D721Med (cell line): ENCODE measurements around the gene GBF1.

Experiments
- DNase-seq: peaks from one replicate; pipeline ENCODE4 v3.0.0; 2011; ENCODE audit warnings: low spot score; ENCODE audit not compliant: insufficient read length
- FAIRE-seq: peaks from 2 replicates; lab custom pipeline; 2011; peaks lifted over from hg19 to GRCh38; lab: Jason Lieb, UNC
- TF ChIP-seq, protein P1 (sequence below): IDR thresholded peaks from 2 replicates; pipeline ENCODE4 v1.5.1; 2012; ENCODE audit warnings: mild to moderate bottlenecking, control low read depth; ENCODE audit not compliant: insufficient read depth; ENCODE audit errors: missing control alignments

The GBF1 gene

DNA sequence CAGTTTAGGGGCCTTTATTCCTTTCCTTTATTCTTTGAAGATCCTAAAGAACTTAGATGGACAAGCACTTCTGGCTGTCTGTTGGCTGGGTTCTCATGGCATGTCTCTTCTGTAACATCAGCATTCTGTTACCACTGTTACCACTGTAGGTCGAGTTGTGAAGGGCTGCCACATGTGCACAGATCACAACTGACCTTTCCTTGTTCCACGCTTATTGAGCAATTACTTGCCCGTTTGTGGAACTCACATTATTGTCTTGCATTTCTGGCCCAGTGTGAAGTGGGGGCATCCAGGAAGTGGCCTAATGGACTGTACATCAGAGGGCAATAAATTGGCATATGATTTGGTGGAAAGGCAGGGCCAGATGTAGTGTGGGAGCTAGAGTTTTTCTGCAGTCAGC lies 23.7 kb downstream of the GBF1 start:
- no peak for DNase-seq
- TF ChIP-seq, protein P1, sequence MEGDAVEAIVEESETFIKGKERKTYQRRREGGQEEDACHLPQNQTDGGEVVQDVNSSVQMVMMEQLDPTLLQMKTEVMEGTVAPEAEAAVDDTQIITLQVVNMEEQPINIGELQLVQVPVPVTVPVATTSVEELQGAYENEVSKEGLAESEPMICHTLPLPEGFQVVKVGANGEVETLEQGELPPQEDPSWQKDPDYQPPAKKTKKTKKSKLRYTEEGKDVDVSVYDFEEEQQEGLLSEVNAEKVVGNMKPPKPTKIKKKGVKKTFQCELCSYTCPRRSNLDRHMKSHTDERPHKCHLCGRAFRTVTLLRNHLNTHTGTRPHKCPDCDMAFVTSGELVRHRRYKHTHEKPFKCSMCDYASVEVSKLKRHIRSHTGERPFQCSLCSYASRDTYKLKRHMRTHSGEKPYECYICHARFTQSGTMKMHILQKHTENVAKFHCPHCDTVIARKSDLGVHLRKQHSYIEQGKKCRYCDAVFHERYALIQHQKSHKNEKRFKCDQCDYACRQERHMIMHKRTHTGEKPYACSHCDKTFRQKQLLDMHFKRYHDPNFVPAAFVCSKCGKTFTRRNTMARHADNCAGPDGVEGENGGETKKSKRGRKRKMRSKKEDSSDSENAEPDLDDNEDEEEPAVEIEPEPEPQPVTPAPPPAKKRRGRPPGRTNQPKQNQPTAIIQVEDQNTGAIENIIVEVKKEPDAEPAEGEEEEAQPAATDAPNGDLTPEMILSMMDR = no peak
- no peak for FAIRE-seq

DNA sequence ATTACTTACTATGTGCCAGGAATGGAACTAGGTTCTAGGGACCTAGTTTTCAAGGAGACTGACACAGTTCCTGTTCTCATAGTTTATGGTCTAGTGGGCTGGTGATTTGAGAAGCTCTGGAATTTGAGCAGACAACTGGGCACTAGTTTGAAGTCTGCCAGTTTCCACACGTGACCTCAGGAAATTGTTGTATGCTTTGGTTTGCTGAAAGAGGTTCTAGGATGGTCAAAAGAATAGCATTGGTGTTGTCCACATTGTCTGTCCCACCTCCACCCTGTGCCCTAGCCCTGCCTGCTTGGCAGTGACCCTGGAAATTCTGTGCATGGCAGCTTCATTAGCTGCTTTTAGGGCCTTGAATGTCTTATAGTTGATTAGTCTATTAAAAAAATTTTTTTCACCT lies 28.7 kb downstream of the GBF1 start:
- FAIRE-seq (no peak), DNase-seq (no peak)
- TF ChIP-seq, protein P1 = no peak

DNA sequence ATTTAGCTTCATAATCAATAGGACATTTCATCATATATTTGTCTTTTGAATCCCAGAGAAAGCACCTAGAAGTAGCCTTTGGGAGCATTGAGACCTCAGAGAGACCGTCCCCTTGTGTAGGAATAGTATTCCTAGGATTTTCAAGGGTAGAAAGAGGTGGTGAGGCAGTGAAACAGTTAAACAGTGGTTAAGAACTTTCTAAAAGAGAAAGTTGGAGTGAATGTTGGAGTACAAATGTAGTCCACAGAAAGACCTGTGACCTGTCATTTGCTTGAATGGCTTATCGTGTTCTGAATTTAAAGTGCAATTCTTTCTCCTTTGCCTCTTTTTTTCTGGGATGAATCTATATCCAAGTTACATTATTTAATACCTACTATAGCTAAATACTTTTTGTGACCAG lies 30.0 kb downstream of the GBF1 start:
- TF ChIP-seq, protein P1 = no peak
- DNase-seq (no peak), FAIRE-seq (no peak)

DNA sequence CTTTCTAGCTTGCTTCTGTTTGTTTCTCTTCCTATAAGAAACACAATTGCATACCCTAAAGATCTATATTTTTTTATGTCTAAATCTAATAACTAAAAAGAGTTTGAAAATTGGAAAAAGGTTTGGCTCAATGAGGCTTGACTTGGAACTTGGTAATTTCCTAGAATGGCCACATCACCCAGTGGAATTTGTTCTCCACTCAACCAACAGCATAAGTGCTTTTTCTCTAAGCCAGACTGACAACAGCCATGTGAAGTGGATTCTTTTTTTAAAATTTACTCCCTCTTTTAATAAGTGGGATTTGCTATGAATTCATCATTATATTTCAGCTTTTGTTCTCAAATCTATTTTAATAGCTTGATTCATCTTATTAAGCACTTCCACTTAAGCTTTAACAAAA lies 33.8 kb downstream of the GBF1 start:
- TF ChIP-seq, protein P1 = no peak
- FAIRE-seq = no peak
- no peak for DNase-seq

DNA sequence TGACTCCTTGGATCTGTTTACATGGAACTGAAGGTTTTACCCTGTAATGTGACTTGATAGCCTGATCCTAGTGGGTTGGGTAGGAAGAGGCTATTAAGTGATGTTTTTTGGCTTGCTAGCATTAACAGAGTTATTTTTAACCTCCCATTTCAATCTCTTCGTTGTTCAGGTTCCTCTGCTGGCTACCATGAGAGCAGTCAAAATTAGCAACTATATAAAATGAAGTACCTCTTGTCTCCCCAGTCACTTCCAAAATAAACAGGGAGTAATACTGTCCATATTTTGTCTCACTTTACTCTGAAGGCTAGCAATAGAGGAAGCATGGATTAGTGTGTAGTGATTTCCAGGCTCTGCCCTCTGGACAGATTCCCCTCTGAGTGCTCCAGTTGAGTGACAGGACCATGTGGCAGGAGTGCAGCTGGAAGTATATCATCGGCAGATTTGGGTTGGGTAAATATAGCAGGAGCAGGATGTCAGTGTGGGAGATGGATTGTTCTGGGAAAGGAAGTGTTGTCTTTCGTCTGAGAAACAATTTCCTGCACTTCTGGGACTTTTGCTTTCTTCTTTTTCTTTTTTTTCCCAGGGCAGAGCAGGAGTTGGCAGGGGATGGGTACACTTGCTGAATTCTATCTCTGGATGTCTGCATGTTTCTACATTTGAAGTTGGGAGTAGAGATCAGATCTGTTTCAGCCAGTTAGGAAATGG lies 35.2 kb downstream of the GBF1 start:
- DNase-seq (no peak), FAIRE-seq (no peak)
- TF ChIP-seq, protein P1 = no peak

DNA sequence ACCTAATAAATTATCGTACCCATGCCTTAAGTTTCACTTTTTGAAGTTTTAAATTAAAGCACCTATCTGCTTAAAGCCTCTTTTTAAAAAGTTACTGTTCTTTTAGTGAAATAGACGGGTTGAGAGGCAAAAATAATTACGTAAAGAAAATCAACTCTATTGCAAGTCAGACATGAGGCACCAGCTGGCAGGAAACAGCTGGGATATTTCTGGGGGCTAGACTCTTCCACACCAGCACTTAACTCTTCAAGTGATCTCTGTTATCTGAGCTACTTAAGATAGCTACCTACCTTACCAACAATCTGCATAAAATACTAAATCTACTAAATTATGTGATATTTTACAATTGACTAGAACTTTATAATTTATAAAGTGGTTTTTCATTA lies 35.8 kb downstream of the GBF1 start:
- no peak for DNase-seq
- no peak for FAIRE-seq
- TF ChIP-seq, protein P1 = no peak

DNA sequence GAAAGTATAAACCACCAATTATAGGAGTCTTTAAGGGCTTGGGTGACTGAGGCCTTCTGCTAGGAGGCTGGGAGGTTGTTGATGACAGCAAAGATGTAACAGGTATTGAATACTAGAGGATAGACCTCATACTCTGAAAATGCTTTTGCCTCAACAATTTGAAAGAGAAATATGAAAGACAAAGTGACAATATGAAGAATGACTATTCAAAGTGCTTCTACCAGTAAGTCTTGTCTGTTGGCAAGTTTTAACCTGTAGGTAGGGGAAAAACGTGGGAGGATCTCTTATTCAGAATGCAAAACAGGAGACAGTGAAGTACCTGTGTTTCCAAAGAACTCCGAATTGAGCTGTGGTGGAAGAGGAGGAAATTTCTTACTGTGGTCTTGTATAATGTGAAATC lies 38.2 kb downstream of the GBF1 start:
- TF ChIP-seq, protein P1 = no peak
- DNase-seq = no peak
- no peak for FAIRE-seq
